DOHH2 (cell line): ENCODE data around the gene C1GALT1.

ENCODE experiments used
- H3F3A ChIP-seq: fragments of 200-600 bp; sonication (generic), shearing (Covaris generic); 2 replicates; pipeline ENCODE4 v1.6.0; 2016; ENCODE audit warnings: antibody characterized with exemption, mild to moderate bottlenecking; ENCODE audit not compliant: control insufficient read depth, insufficient read depth
- H3K27ac ChIP-seq: fragments of 200-600 bp; sonication (generic); 2 replicates; pipeline ENCODE4 v1.5.1; 2014; ENCODE audit warnings: low read depth, mild to moderate bottlenecking, low read length, moderate library complexity
- H3K27me3 ChIP-seq: fragments of 200-600 bp; sonication (generic); 2 replicates; pipeline ENCODE4 v1.6.1; 2014; ENCODE audit warnings: mild to moderate bottlenecking, low read length, mixed read lengths; ENCODE audit not compliant: control insufficient read depth
- H3K36me3 ChIP-seq: fragments of 200-600 bp; sonication (generic); 2 replicates; pipeline ENCODE4 v1.6.1; 2014; ENCODE audit warnings: mild to moderate bottlenecking, low read length, moderate library complexity, mixed read lengths; ENCODE audit not compliant: control insufficient read depth
- H3K4me1 ChIP-seq: fragments of 200-600 bp; sonication (generic); 2 replicates; pipeline ENCODE4 v1.6.1; 2014; ENCODE audit warnings: mild to moderate bottlenecking, low read length, mixed read lengths; ENCODE audit not compliant: control insufficient read depth
- H3K4me2 ChIP-seq: fragments of 200-600 bp; sonication (generic); 2 replicates; pipeline ENCODE4 v1.6.0; 2014; ENCODE audit warnings: mild to moderate bottlenecking, low read length, moderate library complexity
- H3K4me3 ChIP-seq: fragments of 200-600 bp; sonication (generic); 2 replicates; pipeline ENCODE4 v1.5.1; 2014; ENCODE audit warnings: mild to moderate bottlenecking, low read length, mixed read lengths
- H3K79me2 ChIP-seq: fragments of 200-600 bp; sonication (generic); 2 replicates; pipeline ENCODE4 v1.6.1; 2014; ENCODE audit warnings: mild to moderate bottlenecking, low read length, mixed read lengths; ENCODE audit not compliant: control insufficient read depth
- H3K9me2 ChIP-seq: fragments of 200-600 bp; sonication (generic); replicated peaks from 2 replicates; pipeline ENCODE4 v1.6.1; 2014; ENCODE audit warnings: mild to moderate bottlenecking, low read length, mixed read lengths; ENCODE audit not compliant: control insufficient read depth
- H3K9me3 ChIP-seq: fragments of 200-600 bp; sonication (generic); 2 replicates; pipeline ENCODE4 v1.6.1; 2014; ENCODE audit warnings: antibody characterized with exemption, low read length, mixed read lengths; ENCODE audit not compliant: control insufficient read depth, insufficient read depth
- H4K20me1 ChIP-seq: fragments of 200-600 bp; sonication (generic); 2 replicates; pipeline ENCODE4 v1.6.0; 2014; ENCODE audit warnings: low read depth, mild to moderate bottlenecking, antibody characterized with exemption, low read length, moderate library complexity; ENCODE audit not compliant: control insufficient read depth, insufficient read depth
- EZH2phosphoT487 ChIP-seq: fragments of 200-600 bp; sonication (generic); IDR thresholded peaks from 2 replicates; pipeline ENCODE4 v1.6.1; 2017; ENCODE audit warnings: borderline replicate concordance, mild to moderate bottlenecking, antibody characterized with exemption, low read length, moderate library complexity, mixed read lengths
- TF ChIP-seq, protein P1 (sequence below): fragments of 200-600 bp; sonication (generic); IDR thresholded peaks from one replicate; pipeline ENCODE4 v1.5.1; 2014; ENCODE audit warnings: antibody characterized with exemption, mild to moderate bottlenecking, low read depth, low read length; ENCODE audit not compliant: poor library complexity, severe bottlenecking

Gene C1GALT1

DNA sequence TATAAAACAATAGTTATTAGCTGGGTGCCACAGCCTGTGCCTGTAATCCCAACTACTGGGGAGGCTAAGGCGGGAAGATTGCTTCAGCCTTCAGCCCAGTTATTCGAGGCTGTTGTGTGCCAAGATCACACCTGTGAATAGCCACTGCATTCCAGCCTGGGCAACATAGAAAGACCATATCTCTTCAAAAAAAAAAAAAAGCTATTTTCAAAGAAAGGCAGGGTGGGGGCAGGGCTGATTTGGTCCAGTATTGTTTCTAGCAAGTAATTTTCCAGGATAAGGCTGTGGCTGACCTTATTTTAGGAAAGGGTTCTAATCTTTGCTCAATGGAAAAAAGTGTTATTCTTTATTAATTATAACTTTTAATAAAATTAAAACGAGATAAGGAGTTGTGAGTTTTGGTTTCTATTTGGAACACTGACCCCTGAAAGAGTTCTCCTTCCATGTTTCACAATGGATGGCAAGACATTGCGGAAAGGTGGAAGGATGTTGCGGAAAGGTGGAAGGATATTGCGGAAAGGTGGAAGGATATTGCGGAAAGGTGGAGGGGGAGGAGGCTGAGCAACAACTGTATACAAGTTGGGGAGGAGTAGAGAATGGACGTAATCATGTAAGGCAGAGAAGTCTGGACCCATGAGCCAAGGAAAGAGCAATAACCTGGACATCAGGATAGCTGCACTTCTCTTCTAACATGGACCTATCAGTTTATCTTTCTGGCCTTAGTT lies 1.5 kb upstream of the C1GALT1 start:
- H3K4me3 ChIP-seq, result peak overlapping the region; percentile 85
- peak overlapping the region; percentile 85 for H3K4me2 ChIP-seq
- peaks cover 23% of the 10 kb centered on the region for H3K4me1 ChIP-seq
- H3K9me2 ChIP-seq, result no peaks in the 10 kb centered on the region
- no peak for TF ChIP-seq EZH2phosphoT487
- TF ChIP-seq, protein P1, sequence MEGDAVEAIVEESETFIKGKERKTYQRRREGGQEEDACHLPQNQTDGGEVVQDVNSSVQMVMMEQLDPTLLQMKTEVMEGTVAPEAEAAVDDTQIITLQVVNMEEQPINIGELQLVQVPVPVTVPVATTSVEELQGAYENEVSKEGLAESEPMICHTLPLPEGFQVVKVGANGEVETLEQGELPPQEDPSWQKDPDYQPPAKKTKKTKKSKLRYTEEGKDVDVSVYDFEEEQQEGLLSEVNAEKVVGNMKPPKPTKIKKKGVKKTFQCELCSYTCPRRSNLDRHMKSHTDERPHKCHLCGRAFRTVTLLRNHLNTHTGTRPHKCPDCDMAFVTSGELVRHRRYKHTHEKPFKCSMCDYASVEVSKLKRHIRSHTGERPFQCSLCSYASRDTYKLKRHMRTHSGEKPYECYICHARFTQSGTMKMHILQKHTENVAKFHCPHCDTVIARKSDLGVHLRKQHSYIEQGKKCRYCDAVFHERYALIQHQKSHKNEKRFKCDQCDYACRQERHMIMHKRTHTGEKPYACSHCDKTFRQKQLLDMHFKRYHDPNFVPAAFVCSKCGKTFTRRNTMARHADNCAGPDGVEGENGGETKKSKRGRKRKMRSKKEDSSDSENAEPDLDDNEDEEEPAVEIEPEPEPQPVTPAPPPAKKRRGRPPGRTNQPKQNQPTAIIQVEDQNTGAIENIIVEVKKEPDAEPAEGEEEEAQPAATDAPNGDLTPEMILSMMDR, result no peak
- peaks cover 8% of the 10 kb centered on the region for H3F3A ChIP-seq
- H3K27me3 ChIP-seq, result no peaks in the 10 kb centered on the region
- H3K9me3 ChIP-seq, result no peaks in the 10 kb centered on the region
- H3K27ac ChIP-seq, result peak overlapping the region; percentile 88
- H3K36me3 ChIP-seq, result peaks cover 9% of the 10 kb centered on the region
- H3K79me2 ChIP-seq, result peaks cover 31% of the 10 kb centered on the region
- no peaks in the 10 kb centered on the region; the same call in 1 of the 2 replicates for H4K20me1 ChIP-seq

DNA sequence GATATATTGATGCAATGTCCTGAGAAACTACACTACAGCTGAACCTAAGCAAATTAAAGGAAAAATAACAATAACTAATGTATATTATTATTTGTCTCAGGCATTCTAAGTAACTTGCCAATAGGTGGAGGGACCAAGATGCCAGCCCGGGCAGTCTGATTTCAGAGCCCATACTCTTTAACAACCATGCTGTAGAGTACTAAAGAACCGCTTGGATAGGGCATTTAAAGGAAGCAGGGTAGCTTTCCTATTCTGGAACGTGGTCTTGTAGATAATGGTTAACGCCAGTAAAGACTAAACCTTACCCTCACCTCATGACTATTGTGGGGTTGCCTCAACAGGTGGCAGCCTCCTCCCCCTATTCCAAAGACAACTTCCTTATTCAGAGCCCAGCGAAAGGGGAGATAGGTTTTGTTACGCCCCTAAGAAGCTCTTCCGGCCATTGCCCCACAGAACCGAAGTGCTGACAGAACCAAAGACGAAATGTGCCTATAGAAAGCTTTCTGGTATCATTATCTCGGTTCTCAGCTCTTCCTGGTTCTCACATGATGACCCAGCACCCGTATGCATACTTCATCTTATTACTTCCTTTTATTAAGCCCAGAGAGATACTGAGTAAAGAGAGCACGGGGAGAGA lies 707 bp upstream of the C1GALT1 start:
- Histone ChIP-seq H3K4me1 (peaks cover 23% of the 10 kb centered on the region), H3K4me2 (peak overlapping the region; percentile 85), H3F3A (peaks cover 8% of the 10 kb centered on the region), H3K9me2 (no peaks in the 10 kb centered on the region), H3K27ac (peak overlapping the region; percentile 88), H3K27me3 (no peaks in the 10 kb centered on the region), H3K4me3 (peak overlapping the region; percentile 85), H3K9me3 (no peaks in the 10 kb centered on the region), H3K36me3 (peaks cover 12% of the 10 kb centered on the region), H3K79me2 (peaks cover 39% of the 10 kb centered on the region), H4K20me1 (no peaks in the 10 kb centered on the region; the same call in 1 of the 2 replicates)
- TF ChIP-seq, protein P1, result peak; percentile 62
- TF ChIP-seq EZH2phosphoT487, result no peak

DNA sequence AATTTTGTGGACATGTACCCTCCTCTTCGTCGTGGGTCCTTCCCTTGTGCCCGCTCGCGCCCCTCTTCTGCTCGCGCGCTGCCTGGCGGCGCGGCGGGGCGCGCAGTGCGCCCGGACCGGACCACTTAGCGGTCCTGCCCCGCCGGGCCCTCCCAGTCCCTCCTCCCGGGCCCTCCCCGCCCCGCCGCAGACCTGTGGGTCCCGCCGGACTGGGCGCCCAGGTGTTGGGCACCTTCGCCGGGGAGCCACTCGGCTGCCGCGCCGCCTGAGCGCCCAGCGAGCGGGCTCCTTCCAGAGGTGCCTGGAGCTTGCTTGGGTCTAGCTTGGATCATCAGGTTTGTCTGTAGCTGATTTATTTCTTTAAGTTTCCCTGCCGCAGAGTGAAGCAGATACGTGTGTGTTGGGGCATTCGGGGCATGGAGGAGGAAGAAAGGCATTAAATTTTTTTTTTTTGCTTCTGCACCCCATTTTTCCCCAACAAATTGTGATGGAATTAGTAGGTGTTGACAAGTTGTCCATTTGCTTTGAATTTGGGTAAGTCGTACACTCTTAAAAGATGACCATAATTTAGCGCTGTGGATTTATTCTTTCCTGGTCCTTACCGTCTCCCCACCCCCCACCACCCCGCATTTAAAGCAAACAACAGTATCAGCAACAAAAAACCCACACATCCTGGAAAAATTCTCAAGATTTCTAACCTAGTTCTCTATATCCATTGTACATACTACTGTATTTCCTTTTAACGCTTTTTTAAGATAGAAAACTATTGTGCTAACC lies 905 bp downstream of the C1GALT1 start:
- peaks cover 12% of the 10 kb centered on the region for H3K36me3 ChIP-seq
- no peaks in the 10 kb centered on the region for H3K9me3 ChIP-seq
- TF ChIP-seq, protein P1, result no peak
- no peak for TF ChIP-seq EZH2phosphoT487
- peak overlapping the region; percentile 85 for H3K4me3 ChIP-seq
- peak overlapping the region; percentile 74 for H3K4me2 ChIP-seq
- H3K27ac ChIP-seq, result peak overlapping the region; percentile 68
- H3K4me1 ChIP-seq, result peaks cover 23% of the 10 kb centered on the region
- H3F3A ChIP-seq, result peaks cover 8% of the 10 kb centered on the region
- no peaks in the 10 kb centered on the region for H3K27me3 ChIP-seq
- no peaks in the 10 kb centered on the region for H3K9me2 ChIP-seq
- peaks cover 55% of the 10 kb centered on the region for H3K79me2 ChIP-seq
- no peaks in the 10 kb centered on the region; the same call in 1 of the 2 replicates for H4K20me1 ChIP-seq
